SW480 (cell line): ENCODE data around the gene ZDHHC9.

Experiments
- DNase-seq: peaks from one replicate; pipeline ENCODE4 v3.0.0-alpha.2; 2016; ENCODE audit warnings: low spot score

ZDHHC9 gene

GRCh38 chrX:129785160-129785947, 58.3 kb downstream of the ZDHHC9 start:
- DNase-seq = no peak

DNA sequence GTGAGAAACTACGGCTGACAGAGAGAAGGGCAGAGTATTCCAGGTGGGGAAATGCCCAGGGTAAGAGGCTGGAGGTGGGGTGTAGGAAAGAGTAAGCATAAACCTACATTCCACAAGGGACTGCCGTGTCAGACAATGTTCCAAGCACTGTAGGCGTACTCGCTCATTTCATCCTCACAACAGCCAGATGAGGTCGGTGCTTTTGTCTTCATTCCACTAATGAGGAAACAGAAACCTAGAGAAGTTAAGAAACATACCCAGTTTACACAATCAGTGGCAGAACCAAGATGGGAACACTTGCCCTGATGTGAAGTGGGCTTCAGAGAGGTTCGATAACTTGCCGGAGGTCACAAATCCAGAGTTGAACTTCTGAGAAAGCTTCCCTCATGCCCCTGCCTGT, 59.3 kb downstream of the ZDHHC9 start:
- DNase-seq = no peak

DNA sequence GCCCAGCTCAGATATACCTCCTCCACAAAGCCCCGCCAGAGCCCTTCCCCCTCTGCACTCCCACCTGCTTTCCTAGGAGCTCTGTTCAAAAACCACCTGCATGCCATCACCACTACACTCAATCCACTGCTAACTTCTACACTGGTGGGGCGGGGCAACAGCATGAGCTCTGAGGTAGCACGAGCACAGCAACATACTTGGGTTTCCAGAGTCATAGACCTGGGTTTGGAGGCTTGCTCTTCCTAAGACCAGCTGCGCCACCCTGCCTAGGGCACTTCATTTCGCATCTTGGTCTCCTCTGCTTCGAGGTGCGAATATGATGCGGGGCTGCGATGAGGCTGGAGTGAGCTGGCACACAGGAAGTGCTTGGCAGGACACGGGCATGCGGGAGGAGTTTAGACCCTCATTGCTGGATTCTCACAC, 60.4 kb downstream of the ZDHHC9 start:
- DNase-seq = no peak

DNA sequence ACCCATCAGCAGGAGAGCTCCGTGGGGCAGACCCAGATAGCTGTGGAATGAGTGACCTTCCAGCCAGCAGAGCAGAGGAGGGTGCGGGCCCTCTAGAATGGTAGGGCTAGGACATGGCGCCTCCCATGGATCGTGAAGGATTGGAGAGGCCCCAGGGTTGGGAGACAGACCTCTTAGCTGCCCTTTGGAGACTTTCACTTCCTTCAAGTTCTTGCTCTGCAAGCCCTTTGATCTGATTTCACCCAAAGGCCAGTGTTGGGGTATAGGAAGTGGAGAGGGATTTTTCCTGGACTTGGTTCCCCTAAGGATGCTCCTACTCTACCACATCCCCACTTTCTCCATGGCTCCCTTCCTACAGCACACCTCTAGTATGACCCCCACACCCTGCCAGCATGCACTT, 61.0 kb downstream of the ZDHHC9 start:
- no peak for DNase-seq

DNA sequence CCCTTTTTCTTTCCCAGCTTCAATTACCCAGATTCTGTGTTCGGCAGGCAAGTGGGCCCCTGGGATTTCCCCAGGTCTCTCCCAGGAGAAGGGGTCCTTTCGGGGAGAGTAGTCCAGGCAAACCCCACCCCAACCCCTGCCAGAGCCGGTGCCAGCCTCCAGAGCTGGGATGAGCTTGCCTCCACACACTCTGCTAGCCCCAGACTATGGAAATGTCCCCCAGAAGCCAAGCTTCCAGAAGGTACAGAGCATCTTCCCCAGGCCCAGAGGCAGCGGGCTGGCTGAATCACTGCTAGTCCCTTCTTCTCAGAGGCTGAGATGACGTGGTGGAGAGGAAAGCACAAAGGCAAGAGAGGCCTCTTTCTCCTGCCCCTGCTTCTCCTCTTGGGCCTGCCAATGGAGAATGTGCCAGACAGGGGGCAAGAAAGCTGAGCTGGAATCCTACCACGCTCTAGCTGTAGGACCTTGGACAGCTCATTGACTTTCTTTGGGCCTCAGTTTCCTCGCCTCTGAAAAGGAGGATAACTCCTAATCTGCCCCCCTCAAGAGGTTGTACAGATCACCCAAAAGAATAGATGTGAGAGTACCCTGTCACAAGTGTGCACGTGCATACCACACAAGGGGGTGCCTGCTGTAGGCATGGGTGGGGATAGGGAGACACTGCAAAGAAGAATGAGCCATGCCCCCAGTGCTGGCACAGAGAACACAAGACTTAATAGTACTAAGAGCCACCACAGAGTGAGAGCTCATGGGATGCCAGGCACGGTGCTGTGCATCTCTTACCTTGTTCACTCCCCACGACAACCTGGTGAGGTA, 61.8 kb downstream of the ZDHHC9 start:
- no peak for DNase-seq

GRCh38 chrX:129781134-129781672, 62.5 kb downstream of the ZDHHC9 start:
- no peak for DNase-seq

DNA sequence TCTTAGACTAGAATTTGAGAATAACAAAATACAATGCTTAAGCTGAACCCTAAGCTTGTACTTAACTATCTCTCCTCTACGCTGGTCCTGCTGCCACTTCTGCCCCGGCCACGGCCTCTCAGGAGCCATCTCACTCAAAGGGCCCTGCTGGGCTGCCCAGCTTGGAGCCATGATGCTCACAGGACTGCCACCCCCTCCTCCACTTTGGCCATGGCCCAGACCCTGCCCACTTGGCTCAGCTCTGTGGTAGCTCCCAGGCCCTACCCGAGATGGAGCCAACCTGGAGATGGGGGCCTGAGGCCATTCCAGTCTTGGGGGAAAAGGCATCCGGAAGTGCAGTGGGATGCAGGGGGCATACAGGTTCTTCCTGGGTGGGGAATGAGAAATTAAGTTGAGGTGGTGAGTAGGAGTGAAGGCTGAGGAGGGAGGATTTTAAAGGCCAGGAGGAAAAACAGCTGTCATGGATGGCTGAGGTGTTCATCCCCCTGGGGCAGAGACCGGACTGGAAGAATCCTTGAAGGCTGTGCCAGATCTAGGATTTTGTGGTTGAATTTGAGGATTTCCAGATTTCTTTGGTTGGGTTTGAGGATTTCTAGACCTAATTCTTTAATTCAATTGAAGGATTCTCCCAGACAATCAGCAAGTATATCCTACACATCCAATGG, 63.1 kb downstream of the ZDHHC9 start:
- no peak for DNase-seq

- DNase-seq = no peak
Measured at GRCh38 chrX:129779747-129780146, 63.9 kb downstream of the ZDHHC9 start, which contains the start of gene SASH3. SASH3 (plus strand) TSS chrX:129779949; CDS start chrX:129780098, 149 bp downstream.

DNA sequence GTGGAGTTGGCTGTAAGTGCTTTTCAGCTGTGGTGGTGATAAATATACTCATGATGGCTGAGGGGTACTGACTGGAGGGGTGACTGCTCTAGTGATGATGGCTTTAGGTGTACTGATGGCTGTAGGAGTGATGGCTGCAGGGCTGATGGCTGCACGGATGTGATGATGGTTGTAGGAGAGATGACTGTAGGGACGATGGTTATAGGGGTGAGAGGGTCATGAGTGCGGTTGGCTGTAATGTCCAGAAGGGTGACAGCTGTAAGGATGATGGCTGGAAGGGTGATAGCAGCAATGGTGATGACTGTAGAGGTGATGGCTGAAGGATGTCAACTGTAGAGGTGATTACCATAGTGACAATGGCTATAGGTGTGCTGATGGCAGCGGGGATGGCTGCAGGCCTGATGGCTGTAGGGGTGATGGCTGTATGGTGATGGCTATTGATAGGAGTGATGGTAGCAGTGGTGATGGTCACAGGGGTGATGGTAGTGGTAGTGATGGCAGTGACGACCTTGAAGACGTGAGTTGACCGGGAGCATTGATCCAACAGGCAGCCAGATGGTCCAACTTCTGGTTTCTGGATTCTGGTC, 64.5 kb downstream of the ZDHHC9 start:
- no peak for DNase-seq

DNA sequence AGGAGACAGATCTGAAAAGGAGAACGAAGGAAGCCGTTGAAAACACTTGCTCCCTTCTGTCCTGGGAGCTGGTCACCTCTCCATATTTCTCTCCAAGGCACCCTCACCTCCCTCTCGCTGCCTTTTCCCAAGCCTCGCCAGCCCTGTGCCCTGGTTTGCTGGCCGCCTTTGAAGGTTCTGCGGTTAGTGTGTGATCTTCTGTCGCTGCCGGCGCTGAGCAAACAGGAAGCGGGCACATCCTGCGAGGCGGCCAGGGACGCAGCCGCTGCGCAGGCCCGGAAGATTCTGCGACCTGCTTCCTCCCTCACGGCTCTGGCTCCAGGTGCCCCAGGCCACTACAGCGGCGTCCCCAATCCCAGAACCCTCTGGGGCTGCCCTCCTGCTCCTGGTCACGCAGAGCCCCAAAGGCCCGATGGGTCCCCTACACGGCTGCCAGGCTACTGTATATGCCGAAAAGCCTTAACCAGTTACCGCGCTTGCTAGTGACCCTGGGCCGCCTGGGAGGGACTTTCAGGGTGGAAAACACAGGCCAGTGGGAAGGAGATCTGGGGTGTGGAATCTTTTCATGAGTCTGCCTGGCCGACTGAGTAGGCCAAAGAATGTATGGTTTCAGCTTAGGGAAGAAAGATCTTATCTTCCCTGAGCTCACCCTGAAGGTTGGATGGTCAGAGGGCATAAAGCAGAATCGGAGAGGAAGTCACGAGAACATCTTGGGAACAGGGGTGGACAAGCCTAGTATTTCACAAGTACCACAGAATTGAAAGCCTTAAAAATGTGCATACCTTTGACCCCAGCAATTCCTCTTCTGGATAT, 66.3 kb downstream of the ZDHHC9 start:
- DNase-seq = peak; percentile 93

DNA sequence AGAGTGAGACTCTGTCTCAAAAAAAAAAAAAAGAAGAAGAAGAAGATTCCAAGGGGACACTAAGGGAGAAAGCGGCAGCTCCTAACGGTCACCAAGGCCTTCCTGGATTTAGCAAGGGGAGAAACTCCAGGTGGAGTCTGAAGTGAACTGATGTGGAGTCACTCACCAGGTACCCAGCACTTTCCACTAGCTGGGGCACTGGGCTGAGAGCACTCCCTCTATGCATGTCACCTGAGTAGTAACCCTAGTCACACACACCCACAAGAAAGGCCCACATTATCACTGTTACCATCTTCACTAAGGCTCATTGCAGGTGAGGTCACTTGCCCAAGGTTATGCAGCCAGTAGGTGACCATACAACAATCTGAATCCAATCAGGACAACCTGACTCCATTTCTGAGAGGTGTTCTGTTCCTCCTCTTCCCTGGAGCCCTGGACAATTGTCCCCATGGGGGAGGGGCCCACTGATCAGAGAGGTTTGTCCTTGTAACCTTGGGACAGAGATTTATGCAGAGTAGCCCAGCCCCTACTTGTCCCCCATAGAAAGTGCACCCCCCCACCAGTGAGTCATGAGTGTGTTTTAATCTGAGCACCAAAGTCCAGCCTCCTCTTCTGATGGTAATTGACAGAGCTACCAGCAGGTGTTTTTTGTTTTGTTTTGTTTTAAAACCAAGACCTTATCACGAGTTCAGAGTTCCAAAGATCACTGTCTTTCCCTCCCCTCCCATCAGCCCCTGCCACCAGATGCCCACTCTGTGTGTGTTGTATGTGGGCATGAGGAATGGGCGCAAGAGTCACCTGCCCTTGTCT, 69.8 kb downstream of the ZDHHC9 start:
- peak; percentile 90 for DNase-seq

DNA sequence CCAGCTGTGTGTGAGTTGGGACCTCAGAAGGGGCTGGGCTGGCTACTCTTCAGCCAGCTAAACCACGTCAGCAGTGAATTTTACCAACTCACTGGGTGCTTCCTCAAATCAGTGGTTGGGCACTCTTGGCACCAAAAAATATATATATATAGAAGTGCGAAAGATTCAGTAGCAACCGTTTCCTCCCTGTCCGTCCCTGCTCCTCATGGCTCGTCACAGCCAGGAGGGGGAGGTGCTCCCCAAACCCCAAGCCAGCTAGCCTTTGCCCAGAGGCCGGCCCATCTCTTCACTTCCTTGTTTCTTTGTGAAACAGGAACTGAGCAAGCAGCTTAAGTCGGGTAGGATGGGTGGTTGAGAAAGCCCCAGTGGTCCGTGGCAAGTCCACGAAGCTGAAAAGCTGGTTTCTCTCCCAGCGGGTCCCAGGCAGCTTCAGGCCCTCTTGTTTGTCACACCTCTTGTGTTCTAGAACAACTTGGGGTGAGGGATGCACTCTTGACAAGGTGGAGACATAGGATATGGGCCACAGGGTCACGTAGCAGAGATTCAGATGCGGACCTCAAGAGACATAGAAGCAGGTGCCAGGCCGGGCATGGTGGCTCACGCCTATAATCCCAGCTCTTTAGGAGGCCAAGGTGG, 70.8 kb downstream of the ZDHHC9 start:
- DNase-seq = no peak

- no peak for DNase-seq
Measured at GRCh38 chrX:129771266-129771995, 72.3 kb downstream of the ZDHHC9 start.

DNA sequence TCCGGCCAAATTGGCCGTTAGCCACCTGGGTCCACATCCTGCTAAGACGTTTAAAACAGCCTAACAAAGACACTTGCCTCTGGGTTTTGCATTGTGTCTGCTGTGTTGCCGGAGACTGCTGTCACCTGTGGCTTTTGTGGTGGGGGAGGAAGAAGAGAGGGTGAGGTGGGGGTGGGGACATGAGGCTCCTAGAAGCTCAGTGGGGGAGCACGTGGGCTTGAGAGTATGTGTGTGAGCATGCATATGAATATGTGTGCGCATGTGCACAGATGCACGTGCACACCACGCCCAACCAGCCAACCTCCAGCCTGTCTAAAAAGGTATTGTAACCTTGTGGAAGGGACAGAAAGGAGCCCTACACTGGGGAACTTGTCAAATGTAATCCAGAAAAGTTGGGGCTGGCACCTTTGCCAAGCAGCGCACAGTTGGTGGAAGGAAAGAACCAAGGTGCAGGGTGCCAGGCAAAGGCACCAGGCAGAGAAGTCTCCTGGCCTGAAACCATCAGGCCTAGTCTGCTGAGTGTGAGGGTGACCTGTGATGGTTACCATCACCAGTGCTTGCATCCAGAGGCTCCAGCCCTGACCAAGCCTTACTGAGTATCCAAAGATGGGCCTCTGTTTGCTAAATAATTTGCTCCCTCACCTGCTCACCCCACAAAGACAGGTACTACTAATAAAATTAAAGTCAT, 74.1 kb downstream of the ZDHHC9 start:
- peak; percentile 90 for DNase-seq

- peak; percentile 91 for DNase-seq
Measured at GRCh38 chrX:129768586-129769466, 74.9 kb downstream of the ZDHHC9 start.

DNA sequence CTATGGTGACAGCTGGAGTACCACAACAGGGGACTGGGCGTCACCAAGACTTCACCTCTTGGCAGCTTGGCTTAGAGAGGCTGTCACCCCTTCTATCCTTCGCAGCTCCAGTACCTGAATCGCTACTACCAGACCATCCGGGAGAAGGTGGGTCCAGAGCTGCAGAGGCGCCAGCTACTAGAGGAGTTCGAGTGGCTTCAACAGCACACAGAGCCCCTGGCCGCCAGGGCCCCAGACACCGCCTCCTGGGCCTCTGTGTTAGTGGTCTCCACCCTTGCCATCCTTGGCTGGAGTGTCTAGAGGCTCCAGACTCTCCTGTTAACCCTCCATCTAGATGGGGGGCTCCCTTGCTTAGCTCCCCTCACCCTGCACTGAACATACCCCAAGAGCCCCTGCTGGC, 75.5 kb downstream of the ZDHHC9 start:
- DNase-seq = no peak

- DNase-seq = no peak
Measured at GRCh38 chrX:129763666-129764065, 80.0 kb downstream of the ZDHHC9 start.
